A673 (cell line): ENCODE data around the gene RNF13. TPM values are rescaled to one million over a fixed set of nuclear protein-coding genes. Genes with fewer than 3 reads are reported as not detected.

Experiments
- BruUV-seq: library from RNA; stranded (reverse); fragments of 400-500 nt; replicated peaks from 2 replicates; lab custom pipeline; 2021; lab: Mats Ljungman, UMichigan
- CTCF ChIA-PET: fragments of 300-600 bp; sonication (Branson Sonifier 250); formaldehyde crosslinking; loops from one replicate; lab custom pipeline; 2022; ENCODE audit warnings: antibody characterized with exemption; lab: Charles Lee
- POLR2A ChIA-PET: fragments of 300-600 bp; sonication (Branson Sonifier 250); formaldehyde crosslinking; loops from one replicate; lab custom pipeline; 2022; ENCODE audit warnings: antibody characterized with exemption; ENCODE audit not compliant: low non-redundant PET; lab: Charles Lee
- DNase-seq: peaks from one replicate; pipeline ENCODE4 v3.0.0-alpha.2; 2015; ENCODE audit warnings: low spot score
- H3K27ac ChIP-seq: fragments of 200-600 bp; sonication (generic); 2 replicates; pipeline ENCODE4 v1.5.1; 2016; ENCODE audit warnings: mixed run types, low read depth, mild to moderate bottlenecking, mixed read lengths, antibody characterized with exemption, low read length; ENCODE audit not compliant: poor library complexity, severe bottlenecking
- H3K27me3 ChIP-seq: fragments of 200-600 bp; sonication (generic); replicated peaks from 2 replicates; pipeline ENCODE4 v1.6.1; 2017; ENCODE audit warnings: mixed run types, low read depth, mild to moderate bottlenecking, mixed read lengths, antibody characterized with exemption, low read length; ENCODE audit not compliant: insufficient read depth, poor library complexity
- H3K36me3 ChIP-seq: fragments of 200-600 bp; sonication (generic); 2 replicates; pipeline ENCODE4 v1.6.1; 2016; ENCODE audit warnings: mixed run types, mild to moderate bottlenecking, mixed read lengths, antibody characterized with exemption, low read length; ENCODE audit not compliant: insufficient read depth, poor library complexity, severe bottlenecking
- H3K4me1 ChIP-seq: fragments of 200-600 bp; sonication (generic); 2 replicates; pipeline ENCODE4 v1.6.1; 2017; ENCODE audit warnings: mixed run types, mild to moderate bottlenecking, mixed read lengths, antibody characterized with exemption, low read length; ENCODE audit not compliant: insufficient read depth, poor library complexity, severe bottlenecking
- H3K4me3 ChIP-seq: fragments of 200-600 bp; sonication (generic); 2 replicates; pipeline ENCODE4 v1.5.1; 2016; ENCODE audit warnings: low read depth, mixed run types, mild to moderate bottlenecking, mixed read lengths, low read length; ENCODE audit not compliant: poor library complexity, severe bottlenecking
- H3K9me3 ChIP-seq: fragments of 200-600 bp; sonication (generic); 2 replicates; pipeline ENCODE4 v1.6.1; 2016; ENCODE audit warnings: mixed run types, low read depth, mild to moderate bottlenecking, mixed read lengths, antibody characterized with exemption, low read length; ENCODE audit not compliant: poor library complexity, severe bottlenecking
- EZH2 ChIP-seq: fragments of 200-600 bp; sonication (generic); IDR thresholded peaks from 2 replicates; pipeline ENCODE4 v1.6.1; 2017; ENCODE audit warnings: borderline replicate concordance, low read depth, mild to moderate bottlenecking, mixed read lengths, antibody characterized with exemption, low read length; ENCODE audit not compliant: poor library complexity, severe bottlenecking
- intact Hi-C: fragments of 100-400 bp; cut with micrococcal nuclease; formaldehyde crosslinking; loops from one replicate; pipeline ENCODE4 v1.10.0; 2022; ENCODE audit not compliant: unreplicated experiment
- total RNA-seq: library from RNA; stranded (reverse); gene quantifications from 2 replicates; pipeline ENCODE4 v1.2.3, GENCODE V29; 2021
- TF ChIP-seq, protein P1 (sequence below): fragments of 300-800, 200-600 bp; sonication (generic); conservative IDR thresholded peaks from 2 replicates; pipeline ENCODE4 v1.5.1; 2017; ENCODE audit warnings: low read depth, mild to moderate bottlenecking, antibody characterized with exemption, low read length, moderate library complexity, mixed read lengths

RNF13 gene
- total RNA-seq, 1 experiment from 2014 or later = 21.7 TPM

DNA sequence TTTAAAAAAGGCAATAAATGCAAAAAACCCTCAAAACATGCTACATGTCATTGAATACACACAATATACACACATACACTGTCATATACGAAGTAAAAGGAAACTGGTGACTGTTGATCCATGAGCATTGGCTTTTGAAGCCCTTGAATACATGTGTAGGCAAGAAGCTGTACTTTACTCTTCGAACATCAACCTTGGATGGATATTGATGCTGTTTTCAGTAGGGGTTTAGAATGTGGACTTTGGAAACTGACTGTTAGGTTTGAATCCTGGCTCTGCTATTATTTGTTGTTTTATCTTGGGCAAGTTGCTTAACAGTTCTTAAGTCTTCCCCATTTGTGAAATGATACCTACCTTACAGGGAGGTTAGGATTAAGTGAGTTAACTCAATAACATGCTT lies 30.5 kb downstream of the RNF13 start:
- CTCF ChIA-PET = no interaction called here
- intact Hi-C loops = no loop called here
- POLR2A ChIA-PET = no interaction called here
- Histone ChIP-seq H3K36me3 (no peaks in the 10 kb centered on the region), H3K27me3 (no peaks in the 10 kb centered on the region), H3K27ac (no peak overlapping the region), H3K4me3 (no peak overlapping the region), H3K4me1 (no peaks in the 10 kb centered on the region), H3K9me3 (no peaks in the 10 kb centered on the region)
- no TSS peak for BruUV-seq
- no peak for TF ChIP-seq EZH2
- TF ChIP-seq, protein P1, sequence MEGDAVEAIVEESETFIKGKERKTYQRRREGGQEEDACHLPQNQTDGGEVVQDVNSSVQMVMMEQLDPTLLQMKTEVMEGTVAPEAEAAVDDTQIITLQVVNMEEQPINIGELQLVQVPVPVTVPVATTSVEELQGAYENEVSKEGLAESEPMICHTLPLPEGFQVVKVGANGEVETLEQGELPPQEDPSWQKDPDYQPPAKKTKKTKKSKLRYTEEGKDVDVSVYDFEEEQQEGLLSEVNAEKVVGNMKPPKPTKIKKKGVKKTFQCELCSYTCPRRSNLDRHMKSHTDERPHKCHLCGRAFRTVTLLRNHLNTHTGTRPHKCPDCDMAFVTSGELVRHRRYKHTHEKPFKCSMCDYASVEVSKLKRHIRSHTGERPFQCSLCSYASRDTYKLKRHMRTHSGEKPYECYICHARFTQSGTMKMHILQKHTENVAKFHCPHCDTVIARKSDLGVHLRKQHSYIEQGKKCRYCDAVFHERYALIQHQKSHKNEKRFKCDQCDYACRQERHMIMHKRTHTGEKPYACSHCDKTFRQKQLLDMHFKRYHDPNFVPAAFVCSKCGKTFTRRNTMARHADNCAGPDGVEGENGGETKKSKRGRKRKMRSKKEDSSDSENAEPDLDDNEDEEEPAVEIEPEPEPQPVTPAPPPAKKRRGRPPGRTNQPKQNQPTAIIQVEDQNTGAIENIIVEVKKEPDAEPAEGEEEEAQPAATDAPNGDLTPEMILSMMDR = no peak
- no peak for DNase-seq

DNA sequence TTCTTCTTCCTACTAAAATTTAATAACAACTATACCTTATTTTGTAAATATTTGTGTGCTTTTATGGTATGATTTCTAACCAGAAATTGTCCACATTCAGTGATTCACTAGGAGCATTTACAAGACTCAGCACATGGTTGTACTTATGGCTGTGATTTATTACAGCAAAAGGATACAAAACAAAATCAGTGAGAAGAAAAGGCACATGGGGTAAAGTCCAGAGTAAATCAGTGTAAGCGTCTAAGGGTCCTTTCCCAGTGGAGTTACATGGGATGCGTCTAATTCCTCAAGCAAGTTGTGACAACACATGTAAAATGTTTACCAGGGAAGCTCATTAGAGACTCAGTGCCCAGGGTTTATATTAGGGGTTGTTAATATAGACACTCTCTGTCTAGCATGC lies 31.1 kb downstream of the RNF13 start:
- POLR2A ChIA-PET = no interaction called here
- no peak overlapping the region for H3K27ac ChIP-seq
- TF ChIP-seq EZH2 = no peak
- H3K36me3 ChIP-seq = no peaks in the 10 kb centered on the region
- no TSS peak for BruUV-seq
- H3K4me1 ChIP-seq = no peaks in the 10 kb centered on the region
- no peak overlapping the region for H3K4me3 ChIP-seq
- no peaks in the 10 kb centered on the region for H3K9me3 ChIP-seq
- intact Hi-C loops = no loop called here
- CTCF ChIA-PET = no interaction called here
- H3K27me3 ChIP-seq = no peaks in the 10 kb centered on the region
- no peak for DNase-seq

DNA sequence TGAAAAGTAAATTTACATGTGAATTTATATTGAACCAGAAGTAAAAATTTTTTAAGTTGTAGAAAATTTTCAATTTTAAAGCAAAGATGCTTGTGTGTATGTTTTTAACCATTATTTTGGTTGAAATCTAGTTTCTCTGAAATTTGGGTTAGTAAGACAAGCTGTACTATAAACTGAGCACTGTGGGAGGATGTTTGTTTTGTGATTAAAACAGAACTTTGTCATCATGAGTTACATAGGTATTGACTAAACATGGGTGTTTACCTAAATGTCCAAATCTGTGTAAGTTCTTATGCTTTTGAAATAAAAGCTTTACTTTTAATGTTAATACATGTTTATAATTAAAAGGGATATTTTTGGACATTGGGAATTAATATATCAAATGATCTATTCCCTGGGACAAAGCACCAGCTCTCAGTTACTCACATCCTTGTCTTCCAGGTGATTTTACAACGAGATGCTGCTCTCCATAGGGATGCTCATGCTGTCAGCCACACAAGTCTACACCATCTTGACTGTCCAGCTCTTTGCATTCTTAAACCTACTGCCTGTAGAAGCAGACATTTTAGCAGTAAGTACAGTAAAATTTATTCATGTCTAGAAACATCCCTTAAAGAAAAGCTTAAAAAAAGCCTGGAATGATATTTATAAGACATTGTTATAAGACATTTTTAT lies 32.7 kb downstream of the RNF13 start:
- Histone ChIP-seq H3K36me3 (no peaks in the 10 kb centered on the region), H3K9me3 (no peaks in the 10 kb centered on the region), H3K4me3 (no peak overlapping the region), H3K27ac (no peak overlapping the region), H3K4me1 (no peaks in the 10 kb centered on the region), H3K27me3 (no peaks in the 10 kb centered on the region)
- ChIA-PET POLR2A (no interaction called here), CTCF (no interaction called here)
- BruUV-seq = no TSS peak
- intact Hi-C loops = no loop called here
- DNase-seq = no peak
- TF ChIP-seq, protein P1 = no peak
- no peak for TF ChIP-seq EZH2

DNA sequence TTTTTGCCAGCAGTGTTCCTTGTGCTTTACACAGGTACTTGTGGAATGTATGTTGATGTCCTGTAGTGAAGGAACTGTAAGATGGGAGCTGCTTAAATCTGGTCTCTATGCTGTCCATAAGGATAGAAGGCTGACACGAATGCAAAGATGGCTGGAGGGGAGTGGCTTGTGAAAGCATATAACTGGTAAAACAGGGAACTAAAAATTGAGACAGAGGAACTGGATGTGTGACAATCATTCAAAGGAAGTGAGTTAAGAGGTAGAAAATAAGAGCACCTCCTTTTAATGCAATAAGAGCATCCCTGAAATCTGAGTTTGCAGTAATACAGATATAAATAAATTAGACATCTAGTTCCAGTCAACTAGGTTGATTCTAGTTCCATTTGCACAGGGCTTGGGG lies 35.2 kb downstream of the RNF13 start:
- Histone ChIP-seq H3K36me3 (no peaks in the 10 kb centered on the region), H3K27me3 (no peaks in the 10 kb centered on the region), H3K4me3 (no peak overlapping the region), H3K4me1 (no peaks in the 10 kb centered on the region), H3K9me3 (no peaks in the 10 kb centered on the region), H3K27ac (no peak overlapping the region)
- intact Hi-C loops = no loop called here
- no TSS peak for BruUV-seq
- DNase-seq = no peak
- ChIA-PET CTCF (no interaction called here), POLR2A (no interaction called here)
- TF ChIP-seq, protein P1 = no peak
- TF ChIP-seq EZH2 = no peak
